SIG-M5 treated with dmso at 0.1 percent for 504 hours (cell line): ENCODE measurements around the gene LINC01488.
A peak's percentile ranks its signal among the peaks of the same experiment; 100 is the strongest.

Source experiments
- DNase-seq: peaks from one replicate; lab custom pipeline; 2025; ENCODE audit not compliant: unreplicated experiment; lab: John Stamatoyannopoulos, UW

Gene LINC01488

DNA sequence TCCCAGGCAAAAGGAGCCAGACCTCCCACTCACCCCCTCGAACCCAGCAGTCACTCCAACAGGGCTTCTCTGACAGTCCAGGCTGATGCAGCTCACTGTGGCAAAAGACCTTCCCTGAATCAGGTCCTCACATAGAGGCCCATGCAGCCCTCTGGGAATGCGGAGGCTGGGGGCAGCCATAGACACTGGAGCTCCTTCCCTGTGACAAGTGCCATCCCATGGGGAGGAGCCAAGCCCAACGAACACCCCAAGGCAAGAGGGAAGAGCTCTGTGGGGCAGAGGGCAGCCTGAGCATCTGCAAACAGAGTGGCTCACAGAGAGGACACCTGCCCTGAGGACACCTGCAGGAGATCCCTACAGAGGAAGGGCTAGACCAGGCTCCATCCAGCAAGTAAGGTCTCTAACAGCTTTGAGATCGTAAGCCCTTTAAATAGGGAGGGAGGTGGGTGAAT, at the start of gene LINC01488:
LINC01488 (plus strand) TSS at position 271 of the 452 bp plus-strand sequence.
- no peak for DNase-seq

DNA sequence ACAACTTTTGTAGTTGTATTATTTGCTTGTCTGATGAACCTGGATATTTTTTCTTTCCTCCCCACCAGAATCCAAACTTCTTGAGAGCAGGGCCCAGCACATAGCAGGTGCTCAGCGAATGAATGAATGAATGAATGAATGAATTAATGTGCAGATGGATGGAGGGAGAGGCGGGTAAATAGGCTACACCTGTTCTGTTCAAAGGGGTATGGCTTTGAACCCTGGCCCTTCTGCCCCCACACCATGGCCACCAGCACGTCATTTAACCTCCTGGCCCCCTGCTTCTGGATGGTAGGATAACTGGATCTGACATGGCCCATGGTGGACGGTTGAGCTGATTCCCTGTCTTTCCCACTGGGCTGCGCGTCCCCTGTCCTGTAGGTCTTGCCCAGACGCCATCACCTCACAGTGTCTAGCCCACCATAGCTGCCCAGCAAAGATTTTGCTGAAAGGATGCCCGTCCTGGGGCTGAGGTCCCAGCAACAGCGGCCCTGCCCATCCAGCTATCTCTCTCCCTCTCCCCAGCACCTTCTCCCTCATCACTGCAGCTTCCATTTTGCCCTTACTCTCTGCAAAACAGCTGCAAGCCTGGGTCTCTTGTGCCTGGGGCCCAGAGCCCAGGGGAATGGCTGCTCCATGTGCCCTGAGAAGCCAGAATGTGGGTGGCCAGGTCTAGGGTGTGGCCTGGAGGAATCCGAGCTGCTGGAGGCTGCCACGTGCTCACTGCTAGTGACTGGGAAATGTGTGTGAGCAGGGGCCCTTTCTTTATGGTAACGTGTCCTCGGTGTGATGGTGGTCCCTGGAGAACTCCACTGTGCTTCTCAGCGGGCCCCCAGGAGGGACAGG, 49.3 kb upstream of the LINC01488 start:
- DNase-seq, result no peak

DNA sequence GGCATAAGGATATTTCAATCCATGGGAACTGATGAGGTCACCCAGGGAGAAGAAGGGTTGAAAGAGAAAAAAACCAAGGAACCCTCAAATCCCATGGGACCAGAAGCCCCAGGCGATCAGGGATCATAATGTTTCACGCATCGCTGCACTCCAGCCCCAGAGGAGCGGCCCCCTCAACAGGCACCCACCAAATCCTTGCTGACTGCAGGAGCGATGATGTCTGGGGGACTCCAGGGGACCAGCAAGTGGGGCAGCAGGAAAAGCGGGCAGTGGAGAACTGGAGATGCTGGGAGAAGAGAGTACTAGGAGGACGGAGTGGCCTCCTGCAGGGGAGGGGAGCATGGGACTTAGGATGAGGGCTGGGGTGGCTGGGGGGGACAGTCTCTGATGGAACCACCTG, 47.7 kb upstream of the LINC01488 start:
- DNase-seq, result no peak

DNA sequence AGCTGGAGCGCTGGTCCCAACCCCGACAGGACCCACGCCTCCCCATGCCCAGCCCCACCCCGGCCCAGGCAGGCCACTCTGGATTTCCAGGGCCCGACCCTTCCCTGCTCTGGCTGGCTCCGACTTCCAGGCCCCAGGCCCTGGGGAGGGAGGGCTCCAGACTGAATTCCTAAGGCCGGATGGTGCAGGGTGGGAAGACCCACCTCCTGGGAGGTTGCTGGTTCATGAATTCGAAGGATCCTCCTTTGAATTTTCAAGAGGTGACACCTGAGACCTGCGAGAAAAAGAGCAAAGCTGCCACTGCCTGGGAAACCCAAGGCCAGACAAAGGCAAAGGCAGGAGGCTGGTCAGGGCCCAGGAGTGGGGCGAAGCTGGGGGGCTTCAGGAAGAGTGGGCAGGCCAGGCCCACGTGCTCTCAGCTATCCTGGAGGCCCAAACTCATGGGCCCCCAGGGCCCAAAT, 47.0 kb upstream of the LINC01488 start:
- no peak for DNase-seq

DNA sequence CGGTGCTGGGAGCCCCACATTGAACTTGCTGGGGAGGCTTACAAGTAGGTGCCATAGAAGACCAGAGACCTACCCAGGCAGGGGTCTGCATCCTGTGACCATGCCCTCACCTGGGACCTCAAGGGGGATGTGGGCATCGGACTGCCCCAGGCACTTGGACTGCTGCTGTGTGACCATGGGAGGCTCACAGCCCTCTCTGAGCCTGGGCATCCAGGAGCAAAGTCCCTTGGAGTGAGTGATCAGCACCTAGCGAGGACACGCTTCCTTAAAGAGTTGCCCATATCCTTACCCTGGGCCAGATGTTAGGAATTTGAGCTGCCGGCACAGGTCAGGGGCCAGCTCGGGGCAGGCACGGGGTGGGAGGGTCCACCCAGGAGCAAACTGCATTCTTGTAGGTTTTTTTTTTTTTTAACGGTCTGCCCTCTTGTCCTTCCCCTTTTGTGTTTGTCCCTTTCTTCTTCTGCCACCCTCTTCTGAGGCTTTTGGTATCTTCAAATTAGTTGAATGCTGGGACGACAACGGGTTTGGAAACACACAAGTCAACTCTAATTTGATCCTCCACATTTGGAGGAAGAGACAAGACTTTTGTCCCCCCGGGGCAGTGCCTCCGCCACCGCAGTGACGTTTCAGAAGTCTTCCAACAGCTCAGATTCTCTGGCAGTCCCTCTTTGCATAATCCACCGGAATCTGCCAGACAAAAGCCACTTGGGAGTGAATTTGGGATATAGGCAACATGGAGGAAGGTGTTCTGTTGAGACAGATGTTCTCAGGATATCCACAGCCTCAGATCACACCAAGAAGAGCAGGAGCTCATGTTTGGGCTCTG, 46.1 kb upstream of the LINC01488 start:
- DNase-seq, result no peak

DNA sequence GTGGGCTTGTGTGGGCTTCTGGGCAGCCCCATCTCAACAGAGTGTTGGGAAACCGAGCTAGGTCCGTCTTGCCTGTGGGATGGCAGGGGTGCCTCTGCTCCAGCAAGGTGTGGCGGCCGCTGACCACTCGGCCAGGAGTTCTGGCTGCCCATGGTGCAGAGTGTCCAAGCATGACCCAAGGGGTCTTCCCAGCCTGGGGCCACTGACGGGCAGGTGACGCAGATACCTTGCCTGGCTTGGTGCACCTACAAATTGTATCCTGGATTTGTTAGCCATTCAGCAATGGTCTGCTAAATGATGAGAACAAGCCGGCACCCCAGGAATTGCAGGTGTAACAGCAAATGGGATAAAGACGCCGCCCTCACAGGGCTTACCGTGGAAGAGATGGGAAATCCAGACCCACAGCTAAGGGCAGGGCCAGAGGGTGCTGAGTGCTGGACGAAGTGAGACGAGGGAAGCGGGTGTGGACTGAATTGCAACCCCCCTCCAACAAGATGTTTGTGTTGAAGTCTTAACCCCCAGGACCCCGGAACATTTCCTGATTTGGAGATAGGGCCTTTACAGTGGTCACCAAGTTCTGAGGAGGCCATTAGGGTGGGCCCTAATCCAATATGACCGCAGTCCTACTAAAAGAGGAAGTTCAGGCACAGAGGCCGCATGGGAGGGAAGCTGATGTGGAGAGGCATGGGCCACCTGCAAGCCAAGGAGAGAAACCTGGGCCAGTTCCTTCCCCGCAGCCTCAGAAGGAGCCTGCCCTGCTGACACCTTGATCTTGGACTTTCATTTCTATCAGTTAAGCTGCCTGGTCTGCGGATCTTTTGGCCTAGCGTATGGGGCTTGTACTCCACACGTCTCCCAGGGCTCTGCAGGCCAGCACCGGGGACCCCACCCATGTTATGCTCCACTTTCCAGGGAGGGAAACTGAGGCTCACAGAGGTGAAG, 45.2 kb upstream of the LINC01488 start:
- DNase-seq, result no peak

DNA sequence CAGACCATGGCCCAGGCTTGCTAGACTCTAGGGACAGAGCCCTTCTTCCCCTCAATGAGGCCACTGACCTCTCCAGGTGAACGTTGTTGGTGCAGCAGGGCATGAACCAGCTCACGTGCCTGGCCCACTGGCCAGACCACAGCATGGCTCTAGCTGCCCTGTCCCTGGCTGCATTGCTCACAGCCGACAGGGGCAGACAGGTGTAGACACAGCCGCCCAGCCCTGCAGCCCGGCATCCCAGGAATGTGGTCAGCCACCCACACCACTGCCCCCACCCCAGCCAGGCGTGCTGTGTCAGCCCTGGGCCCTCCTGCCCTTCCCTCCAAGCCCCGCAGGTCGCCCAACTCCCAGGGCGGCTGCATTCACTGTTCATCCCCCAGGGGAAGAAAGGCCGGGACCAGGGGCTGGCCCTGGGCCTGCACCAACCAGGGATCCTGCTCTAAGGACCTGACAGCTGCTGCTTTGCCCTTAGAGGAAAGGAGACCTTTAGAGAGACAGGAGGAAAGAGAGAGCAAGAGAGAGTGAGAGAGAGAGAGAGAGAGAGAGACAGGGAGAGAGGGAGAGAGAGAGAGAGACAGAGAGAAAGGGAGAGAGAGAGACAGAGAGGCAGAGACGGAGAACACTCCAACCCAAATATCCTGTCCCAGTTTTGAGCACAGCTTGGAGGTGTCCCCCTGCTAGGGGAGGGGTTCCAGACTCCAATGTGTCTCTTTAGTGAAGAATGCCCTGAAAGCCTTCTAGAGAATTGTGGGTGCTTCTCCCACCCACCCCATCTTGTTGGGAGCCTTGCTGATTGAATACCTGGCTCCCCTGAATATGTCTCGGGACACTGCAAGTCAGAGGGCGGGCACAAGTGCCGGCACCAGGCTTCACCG, 44.2 kb upstream of the LINC01488 start:
- DNase-seq, result peak; percentile 35

DNA sequence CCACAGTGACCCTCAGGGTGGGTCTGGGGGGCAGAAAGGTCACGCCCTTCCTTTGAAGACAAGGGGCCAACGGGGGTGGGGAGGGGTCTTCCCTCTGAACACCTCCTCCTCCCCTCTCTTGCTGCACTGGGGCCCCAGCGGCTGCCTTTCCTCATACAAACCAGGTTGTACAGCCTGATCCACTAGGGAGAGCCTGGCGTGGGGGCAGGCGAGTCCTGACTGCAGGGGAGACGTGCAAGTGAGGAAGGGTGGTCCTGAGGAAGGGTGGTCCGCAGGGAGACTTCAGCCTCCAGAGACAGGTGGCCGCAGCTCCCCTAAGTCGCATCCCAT, 43.6 kb upstream of the LINC01488 start:
- no peak for DNase-seq

DNA sequence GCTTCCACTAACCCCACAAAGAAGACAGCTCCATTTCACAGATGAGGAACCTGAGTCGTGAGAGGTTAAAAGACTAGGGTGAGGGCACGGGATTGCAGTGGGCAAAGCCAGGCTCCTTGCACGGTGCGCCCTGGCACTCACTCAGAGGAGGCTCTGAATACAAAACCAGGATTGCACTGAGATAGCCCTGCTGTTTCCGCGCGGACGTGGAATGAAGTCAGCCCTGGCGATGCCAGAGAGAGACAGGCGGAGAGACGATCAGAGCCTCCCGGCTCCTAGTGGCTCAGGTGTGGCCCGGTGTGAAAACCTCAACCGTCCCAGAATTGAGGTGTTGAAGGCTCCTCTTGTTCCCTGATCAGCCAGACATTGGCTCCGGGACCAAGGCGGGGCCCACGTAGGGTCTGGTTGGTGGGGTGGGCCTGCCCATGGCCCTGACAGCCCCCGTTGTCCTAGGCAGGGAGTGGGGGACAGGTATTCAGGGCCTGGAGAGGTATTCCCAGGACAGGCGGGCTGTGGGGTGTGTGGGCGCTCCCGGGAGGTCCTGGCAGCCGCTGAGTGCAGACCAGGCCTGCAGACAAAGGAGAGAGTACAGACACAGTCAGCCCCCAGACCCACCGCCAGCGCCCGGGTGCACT, 43.1 kb upstream of the LINC01488 start:
- DNase-seq, result no peak

DNA sequence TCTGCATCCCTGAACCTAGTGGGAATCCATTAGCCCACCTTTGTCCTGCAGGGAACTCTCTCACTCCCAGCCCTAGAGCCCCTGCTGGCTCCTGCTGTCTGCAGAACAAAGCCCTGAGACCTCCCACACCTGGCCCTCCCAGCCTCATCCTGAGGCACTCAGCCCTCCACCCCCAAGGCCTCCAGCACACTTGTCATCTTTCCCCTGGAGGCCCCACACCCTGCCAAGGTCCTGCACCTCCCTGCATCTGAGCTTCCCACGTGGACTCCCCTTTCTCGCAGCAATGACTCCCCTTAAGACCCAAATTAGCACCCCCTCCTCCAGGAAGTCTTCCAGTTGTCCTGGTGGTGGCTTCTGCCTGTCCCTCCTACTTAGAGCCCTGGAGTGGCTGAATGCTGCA, 42.3 kb upstream of the LINC01488 start:
- no peak for DNase-seq

DNA sequence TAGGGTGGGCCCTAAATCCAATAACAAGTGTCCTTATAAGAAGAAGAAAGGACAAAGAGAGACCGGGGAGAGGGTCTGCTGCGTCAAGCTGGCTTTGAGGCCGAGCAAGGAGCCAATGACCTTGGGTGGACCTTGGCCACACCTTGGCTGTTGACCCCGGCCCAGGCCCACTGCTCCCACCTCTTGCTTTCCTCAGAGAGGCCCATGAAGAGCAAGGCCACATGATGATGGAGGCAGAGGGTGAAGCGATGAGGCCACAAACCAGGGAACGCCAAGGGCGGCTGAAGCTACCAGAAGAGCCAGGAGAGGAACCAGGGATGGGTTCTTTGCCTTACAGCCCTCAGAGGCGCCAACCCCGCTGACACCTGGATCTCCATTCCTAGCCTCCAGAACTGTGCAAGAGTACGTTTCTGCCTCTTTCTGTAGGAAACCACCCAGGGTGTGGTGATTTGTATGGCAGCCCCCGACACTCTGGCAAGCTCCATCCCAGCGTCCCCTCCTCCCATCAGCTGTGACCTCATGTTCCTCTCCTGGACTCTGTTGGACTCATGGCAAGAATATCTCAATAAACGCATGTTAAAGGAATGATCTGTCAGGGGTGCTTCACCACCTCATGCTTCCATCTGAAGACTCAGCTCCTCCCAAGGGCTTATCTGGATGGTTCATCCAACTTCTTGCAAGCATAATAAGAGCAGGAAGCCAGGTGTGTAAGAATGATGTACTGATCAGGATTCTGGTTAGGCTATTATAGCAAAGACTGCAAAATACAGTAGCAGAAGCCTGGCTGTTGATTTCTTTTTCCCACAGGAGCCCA, 41.6 kb upstream of the LINC01488 start:
- no peak for DNase-seq

DNA sequence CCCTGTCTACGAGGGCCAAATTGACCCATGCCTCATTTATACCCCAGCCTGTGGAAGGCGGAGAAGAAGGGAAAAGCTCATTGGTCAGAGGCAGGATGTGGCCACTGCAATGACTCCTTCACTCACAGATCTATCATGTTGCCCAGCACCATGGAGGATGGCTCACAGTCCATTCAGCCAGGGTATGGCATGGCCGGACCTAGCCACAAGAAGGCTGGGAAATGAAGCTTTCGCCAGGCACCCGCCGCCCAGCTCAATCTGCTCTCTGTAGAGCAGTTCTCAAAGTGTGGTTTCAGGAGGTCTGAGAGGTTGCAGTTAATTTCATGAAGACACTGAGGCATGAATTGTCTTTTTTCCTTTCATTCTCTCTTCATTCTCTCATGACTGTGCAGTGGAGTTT, 40.6 kb upstream of the LINC01488 start:
- no peak for DNase-seq

DNA sequence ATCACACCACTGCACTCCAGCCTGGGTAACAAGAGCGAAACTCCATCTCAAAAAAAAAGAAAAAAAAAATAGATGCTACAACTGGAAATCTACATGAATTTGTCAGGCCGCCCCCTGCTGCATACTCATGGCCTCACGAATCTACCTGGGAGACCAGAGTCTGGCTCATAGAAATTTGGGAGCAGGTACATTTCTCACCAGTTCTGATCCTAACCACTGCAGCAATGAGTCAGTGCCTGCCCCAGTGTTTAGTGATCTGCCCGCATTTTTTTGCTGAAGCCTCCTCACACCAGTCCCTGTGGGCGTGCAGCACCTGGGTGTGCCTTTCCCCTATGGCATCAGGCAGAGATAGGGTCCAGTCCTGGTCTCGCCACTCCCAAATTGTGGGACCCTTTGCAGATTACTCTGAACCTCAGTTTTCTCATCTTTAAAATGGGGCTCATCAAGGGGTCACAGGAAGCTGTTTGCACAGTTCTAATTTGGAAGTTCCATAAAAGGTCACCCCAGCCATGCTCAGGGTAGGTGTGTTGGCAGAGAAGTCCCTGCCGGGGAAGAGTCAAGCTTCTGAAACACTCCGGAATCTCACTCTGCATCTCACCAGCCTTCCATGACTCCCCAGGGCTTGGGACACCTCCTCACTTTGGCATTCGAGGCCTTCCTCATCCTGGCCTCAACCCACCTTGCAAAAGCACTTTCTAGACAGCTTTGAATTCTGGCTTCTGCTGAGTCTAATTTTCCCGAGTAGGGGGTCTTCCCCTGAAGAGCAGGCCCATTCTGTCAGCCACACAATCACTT, 39.3 kb upstream of the LINC01488 start:
- no peak for DNase-seq

DNA sequence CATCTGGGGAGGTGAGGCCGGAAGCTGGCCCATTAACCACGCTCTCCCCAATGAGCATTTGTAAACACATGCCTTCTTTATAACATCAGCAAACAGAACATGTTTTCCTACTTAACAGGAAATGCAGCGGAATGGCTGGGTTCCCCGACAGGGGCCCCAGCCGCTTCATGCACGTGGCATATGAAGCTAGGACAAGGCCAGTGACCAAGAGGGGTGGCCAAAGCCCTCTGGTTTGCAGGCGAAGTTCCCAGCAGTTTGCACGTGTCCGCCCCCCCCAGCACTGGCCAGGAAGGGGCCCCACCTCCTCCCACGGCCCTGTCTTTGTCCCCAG, 38.7 kb upstream of the LINC01488 start:
- peak; percentile 11 for DNase-seq

DNA sequence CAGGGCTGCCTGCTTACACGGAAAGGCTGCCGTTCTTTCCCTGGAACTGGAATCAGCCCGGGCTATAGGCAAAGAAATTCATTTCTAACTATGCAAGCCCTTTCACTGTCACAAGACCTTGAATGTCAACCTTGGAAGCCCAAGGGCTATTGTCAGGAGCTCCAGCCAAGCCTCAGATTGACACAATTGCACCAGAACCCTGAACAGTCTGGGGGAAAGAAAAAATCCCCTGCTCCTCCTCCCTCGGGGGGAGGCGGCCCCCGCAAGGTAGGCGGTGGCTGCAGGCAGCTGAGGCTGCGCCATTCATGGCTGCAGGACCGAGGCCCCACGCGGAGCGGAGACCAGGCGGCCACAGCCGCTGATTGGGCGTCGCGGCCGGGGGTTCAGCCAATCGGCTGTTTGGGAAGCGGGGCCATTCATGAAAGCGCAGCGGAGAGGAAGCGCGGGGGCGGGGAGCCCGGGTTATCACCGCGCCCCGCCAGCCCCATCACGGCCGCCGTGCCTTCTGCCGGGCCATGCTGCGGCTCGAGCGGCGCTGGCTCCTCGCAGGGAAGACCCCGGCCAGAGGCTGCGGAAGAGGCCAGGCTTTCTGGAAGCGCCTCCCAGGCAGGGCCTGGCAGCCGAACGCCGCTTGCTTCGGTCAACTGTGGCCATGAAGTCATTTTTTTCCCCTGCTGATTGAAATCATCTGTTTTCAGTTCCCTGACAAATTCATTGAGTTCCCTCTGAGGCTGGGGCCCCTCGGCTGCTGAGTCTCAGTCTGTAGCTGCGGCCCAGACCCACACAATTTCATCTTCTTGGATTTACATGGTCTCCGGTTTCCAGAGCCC, 38.1 kb upstream of the LINC01488 start:
- DNase-seq, result peak; percentile 26

DNA sequence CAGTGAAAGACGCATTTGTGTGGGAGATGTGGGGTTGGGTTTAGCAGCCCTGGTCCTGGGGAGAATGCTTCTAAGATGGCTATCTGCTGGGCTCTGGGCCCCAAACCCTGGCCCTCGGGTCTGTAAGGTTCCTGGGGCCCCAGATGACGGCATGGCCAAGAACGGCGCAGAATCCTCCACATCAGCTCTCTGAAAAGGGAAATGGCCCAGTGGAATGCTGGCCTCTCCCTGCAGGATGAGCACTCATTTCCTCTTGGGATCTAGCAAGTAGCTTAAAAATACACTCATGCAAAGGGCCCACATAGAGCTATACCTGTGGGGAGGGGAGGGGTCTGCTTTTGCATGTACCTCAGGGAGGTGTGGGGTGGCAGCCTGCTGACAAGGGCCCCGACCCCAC, 37.5 kb upstream of the LINC01488 start:
- DNase-seq, result no peak
